Tibial nerve (tissue), 4 donors: ENCODE data around the gene TP53RK.

Experiments used
- EP300 ChIP-seq, 2 donors: sonication (generic); formaldehyde crosslinking; IDR thresholded peaks; one replicate each; pipeline ENCODE4 v1.6.1; 2017; ENCODE audit warnings: antibody characterized with exemption in 2 of 2, mild to moderate bottlenecking in 1 of 2
- TF ChIP-seq, protein P1 (sequence below), 5 experiments: fragments of 200-600 bp in 3 of 5; fragments of 450-650 bp in 2 of 5; sonication (generic) in 3 of 5; IDR thresholded peaks; one replicate each; pipeline ENCODE4 v1.5.1; 2016 to 2019; ENCODE audit warnings: antibody characterized with exemption in 5 of 5, mild to moderate bottlenecking in 3 of 5, moderate library complexity in 2 of 5

DNA sequence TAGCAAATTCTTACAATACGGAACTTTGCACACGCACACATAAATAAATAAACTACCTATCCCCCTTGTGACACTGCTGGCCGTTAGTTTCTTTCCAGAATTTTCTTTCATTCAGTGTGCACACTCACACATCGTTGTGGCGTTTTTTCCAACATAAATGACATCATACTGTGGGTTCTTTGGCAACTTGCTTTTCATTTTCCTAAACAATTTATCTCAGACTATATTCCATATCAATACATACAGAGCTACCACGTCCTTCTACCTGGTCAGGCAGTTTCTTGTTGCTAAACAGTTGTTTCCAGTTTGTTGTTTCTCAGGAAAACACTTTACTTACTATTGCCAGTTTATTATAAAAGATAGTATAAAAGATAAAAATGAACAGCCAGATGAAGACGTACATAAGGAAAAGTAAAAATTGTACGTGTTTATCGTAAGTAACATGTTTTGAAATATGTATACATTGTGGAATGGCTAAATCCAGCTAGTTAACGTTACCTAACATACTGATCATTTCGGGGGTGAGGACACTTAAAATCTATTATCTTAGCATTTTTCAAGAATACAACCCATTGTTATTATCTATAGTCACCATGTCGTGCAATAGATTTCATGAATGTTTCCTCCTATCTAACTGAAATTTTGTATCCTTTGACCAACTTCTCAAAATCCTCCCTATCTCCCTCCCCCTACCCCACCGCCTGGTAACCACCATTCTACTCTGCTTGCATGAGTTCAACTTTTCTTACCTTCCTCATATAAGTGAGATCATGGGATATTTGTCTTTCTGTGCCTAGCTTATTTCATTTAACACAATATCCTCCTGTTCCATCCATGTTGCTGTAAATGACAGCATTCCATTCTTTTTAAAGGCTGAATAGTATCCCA lies 1.2 kb upstream of the TP53RK start:
- no peak for TF ChIP-seq EP300 (IDR thresholded peaks at IDR 0.05)
- TF ChIP-seq, protein P1, sequence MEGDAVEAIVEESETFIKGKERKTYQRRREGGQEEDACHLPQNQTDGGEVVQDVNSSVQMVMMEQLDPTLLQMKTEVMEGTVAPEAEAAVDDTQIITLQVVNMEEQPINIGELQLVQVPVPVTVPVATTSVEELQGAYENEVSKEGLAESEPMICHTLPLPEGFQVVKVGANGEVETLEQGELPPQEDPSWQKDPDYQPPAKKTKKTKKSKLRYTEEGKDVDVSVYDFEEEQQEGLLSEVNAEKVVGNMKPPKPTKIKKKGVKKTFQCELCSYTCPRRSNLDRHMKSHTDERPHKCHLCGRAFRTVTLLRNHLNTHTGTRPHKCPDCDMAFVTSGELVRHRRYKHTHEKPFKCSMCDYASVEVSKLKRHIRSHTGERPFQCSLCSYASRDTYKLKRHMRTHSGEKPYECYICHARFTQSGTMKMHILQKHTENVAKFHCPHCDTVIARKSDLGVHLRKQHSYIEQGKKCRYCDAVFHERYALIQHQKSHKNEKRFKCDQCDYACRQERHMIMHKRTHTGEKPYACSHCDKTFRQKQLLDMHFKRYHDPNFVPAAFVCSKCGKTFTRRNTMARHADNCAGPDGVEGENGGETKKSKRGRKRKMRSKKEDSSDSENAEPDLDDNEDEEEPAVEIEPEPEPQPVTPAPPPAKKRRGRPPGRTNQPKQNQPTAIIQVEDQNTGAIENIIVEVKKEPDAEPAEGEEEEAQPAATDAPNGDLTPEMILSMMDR (IDR thresholded peaks at IDR 0.05), result no peak
